ENCODE measurements around the gene CPEB2. TPM values are rescaled to one million over a fixed set of nuclear protein-coding genes. Genes with fewer than 3 reads are reported as not detected.

The CPEB2 gene
- total and polyA plus RNA-seq, 10 donors: 3.2 to 21.8 (median 15.4) TPM

DNA sequence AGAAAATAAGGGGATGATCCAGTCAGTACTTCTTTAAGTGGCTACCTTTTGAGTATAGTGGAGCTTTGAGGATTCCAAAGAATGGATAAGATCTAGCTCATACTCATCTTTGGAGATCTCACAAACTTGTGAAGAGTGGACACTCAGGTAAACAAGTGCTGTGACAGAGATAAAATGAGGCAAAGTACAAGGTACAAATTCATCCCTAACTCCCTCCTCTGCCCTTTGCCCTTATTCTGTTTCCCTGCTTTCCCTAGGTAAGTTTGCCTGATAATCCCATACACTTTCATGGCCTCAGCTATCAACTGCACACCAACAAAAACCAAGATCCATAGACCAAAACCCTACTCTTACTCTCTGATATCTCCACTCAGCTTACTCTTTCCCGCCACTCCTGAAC is 16.4 kb upstream of the CPEB2 start:
- no peaks in the 10 kb centered on the region for H3K36me3 ChIP-seq
- H3K4me1 ChIP-seq: no peaks in the 10 kb centered on the region
- H3K9me3 ChIP-seq: no peaks in the 10 kb centered on the region
- H3K4me3 ChIP-seq: no peak overlapping the region
- no peaks in the 10 kb centered on the region for H3K27me3 ChIP-seq (replicated peaks in 1 of 7)
- intact Hi-C loops (cut with DNase I; ENCODE audit: low total_unique reads): no loop called here
- no peak overlapping the region for H3K27ac ChIP-seq
- WGBS, 5 donors: 92 to 97% (median 95%) methylated on average over 1 of the region's 1 CpG
- DNase-seq: no peak
- TF ChIP-seq POLR2AphosphoS5 (IDR thresholded peaks at IDR 0.05): no peak
- TF ChIP-seq, protein P1, sequence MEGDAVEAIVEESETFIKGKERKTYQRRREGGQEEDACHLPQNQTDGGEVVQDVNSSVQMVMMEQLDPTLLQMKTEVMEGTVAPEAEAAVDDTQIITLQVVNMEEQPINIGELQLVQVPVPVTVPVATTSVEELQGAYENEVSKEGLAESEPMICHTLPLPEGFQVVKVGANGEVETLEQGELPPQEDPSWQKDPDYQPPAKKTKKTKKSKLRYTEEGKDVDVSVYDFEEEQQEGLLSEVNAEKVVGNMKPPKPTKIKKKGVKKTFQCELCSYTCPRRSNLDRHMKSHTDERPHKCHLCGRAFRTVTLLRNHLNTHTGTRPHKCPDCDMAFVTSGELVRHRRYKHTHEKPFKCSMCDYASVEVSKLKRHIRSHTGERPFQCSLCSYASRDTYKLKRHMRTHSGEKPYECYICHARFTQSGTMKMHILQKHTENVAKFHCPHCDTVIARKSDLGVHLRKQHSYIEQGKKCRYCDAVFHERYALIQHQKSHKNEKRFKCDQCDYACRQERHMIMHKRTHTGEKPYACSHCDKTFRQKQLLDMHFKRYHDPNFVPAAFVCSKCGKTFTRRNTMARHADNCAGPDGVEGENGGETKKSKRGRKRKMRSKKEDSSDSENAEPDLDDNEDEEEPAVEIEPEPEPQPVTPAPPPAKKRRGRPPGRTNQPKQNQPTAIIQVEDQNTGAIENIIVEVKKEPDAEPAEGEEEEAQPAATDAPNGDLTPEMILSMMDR (IDR thresholded peaks at IDR 0.05 in 8 of 11, conservative IDR thresholded peaks at IDR 0.05 in 3 of 11): no peak
- TF ChIP-seq POLR2A (IDR thresholded peaks at IDR 0.05): no peak

GRCh38 chr4:14987054-14987453 is 15.2 kb upstream of the CPEB2 start:
- Histone ChIP-seq H3K27ac (no peak overlapping the region), H3K36me3 (no peaks in the 10 kb centered on the region), H3K4me3 (no peak overlapping the region), H3K27me3 (replicated peaks in 1 of 7) (no peaks in the 10 kb centered on the region), H3K4me1 (no peaks in the 10 kb centered on the region), H3K9me3 (no peaks in the 10 kb centered on the region)
- intact Hi-C loops (cut with DNase I; ENCODE audit: low total_unique reads): no loop called here
- no peak for DNase-seq
- no peak for TF ChIP-seq POLR2A (IDR thresholded peaks at IDR 0.05)
- TF ChIP-seq POLR2AphosphoS5 (IDR thresholded peaks at IDR 0.05): no peak
- TF ChIP-seq, protein P1 (IDR thresholded peaks at IDR 0.05 in 8 of 11, conservative IDR thresholded peaks at IDR 0.05 in 3 of 11): no peak
- 66 to 77% (median 75%) methylated on average over 2 of the region's 2 CpGs for WGBS, 5 donors

DNA sequence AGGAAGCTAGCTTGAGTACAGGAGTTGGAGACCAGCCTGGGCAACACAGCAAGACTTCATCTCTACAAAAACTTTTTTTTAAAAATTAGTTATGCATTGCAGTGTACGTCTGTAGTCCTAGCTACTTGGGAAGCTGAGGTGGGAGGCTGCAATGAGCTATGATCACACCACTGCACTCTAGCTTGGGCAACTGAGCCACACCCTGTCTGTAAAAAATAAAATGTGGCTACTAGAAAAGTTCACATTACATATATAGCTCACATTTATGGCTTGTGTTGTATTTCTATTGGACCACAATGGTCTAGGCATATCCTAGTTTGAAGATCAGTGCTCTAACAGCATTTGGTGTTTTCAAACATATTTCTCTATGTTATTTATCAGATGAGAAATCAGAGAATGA is 11.8 kb upstream of the CPEB2 start:
- H3K4me1 ChIP-seq: no peaks in the 10 kb centered on the region
- H3K27me3 ChIP-seq (replicated peaks in 1 of 7): no peaks in the 10 kb centered on the region
- H3K4me3 ChIP-seq: no peak overlapping the region
- no peaks in the 10 kb centered on the region for H3K36me3 ChIP-seq
- no peak for TF ChIP-seq POLR2AphosphoS5 (IDR thresholded peaks at IDR 0.05)
- TF ChIP-seq, protein P1 (IDR thresholded peaks at IDR 0.05 in 8 of 11, conservative IDR thresholded peaks at IDR 0.05 in 3 of 11): no peak
- TF ChIP-seq POLR2A (IDR thresholded peaks at IDR 0.05): no peak
- no peak for DNase-seq
- H3K9me3 ChIP-seq: no peaks in the 10 kb centered on the region
- intact Hi-C loops (cut with DNase I; ENCODE audit: low total_unique reads): no loop called here
- WGBS, 5 donors: 68 to 85% (median 79%) methylated on average over 1 of the region's 1 CpG
- no peak overlapping the region for H3K27ac ChIP-seq

- H3K4me3 ChIP-seq: no peak overlapping the region
- no peaks in the 10 kb centered on the region for H3K27me3 ChIP-seq (replicated peaks in 1 of 7)
- DNase-seq: no peak
- no peaks in the 10 kb centered on the region for H3K36me3 ChIP-seq
- no peak for TF ChIP-seq POLR2AphosphoS5 (IDR thresholded peaks at IDR 0.05)
- TF ChIP-seq POLR2A (IDR thresholded peaks at IDR 0.05): no peak
- TF ChIP-seq, protein P1 (IDR thresholded peaks at IDR 0.05 in 8 of 11, conservative IDR thresholded peaks at IDR 0.05 in 3 of 11): no peak
- intact Hi-C loops (cut with DNase I; ENCODE audit: low total_unique reads): no loop called here
- WGBS, 5 donors: 55 to 74% (median 63%) methylated on average over 3 of the region's 3 CpGs
- no peaks in the 10 kb centered on the region for H3K9me3 ChIP-seq
- H3K4me1 ChIP-seq: no peaks in the 10 kb centered on the region
- H3K27ac ChIP-seq: peak overlapping the region in 2 of 8 donors; percentile 43 to 55
Measured at GRCh38 chr4:14994242-14994641, 8.0 kb upstream of the CPEB2 start.
